Body of pancreas (tissue), 4 donors: ENCODE measurements around the gene ZNF35. TPM values are rescaled to one million over a fixed set of nuclear protein-coding genes. Genes with fewer than 3 reads are reported as not detected.
"Not testable (repeated sequence)": the region's sequence is repeated elsewhere in the genome, so short reads cannot be mapped to it uniquely, and the experiment has no call there.

Source experiments
- ATAC-seq: fragments of 150-250 bp; one replicate; pipeline ENCODE4 v1.9.1; 2016
- DNase-seq, 4 donors: peaks; one replicate each; pipeline ENCODE4 v3.0.0-alpha.2; 2019
- H3K27ac ChIP-seq, 4 donors: fragments of 200-600 bp; sonication (generic); 1 replicate in 3 of 4; 2 replicates in 1 of 4; pipeline versions ENCODE4 v1.5.1 to v1.6.1; 2016 to 2019; ENCODE audit warnings: mild to moderate bottlenecking in 1 of 4, mixed read lengths in 1 of 4, moderate library complexity in 1 of 4
- H3K27me3 ChIP-seq, 2 donors: fragments of 200-600 bp; sonication (generic); one replicate each; pipeline ENCODE4 v1.6.0; 2016; ENCODE audit warnings: mild to moderate bottlenecking in 1 of 2
- H3K36me3 ChIP-seq, 2 donors: fragments of 200-600 bp; sonication (generic); replicated peaks in 1 of 2; 2 replicates each; pipeline ENCODE4 v1.5.1; 2016; ENCODE audit warnings: low read depth in 2 of 2; ENCODE audit not compliant: insufficient read depth in 1 of 2
- H3K4me1 ChIP-seq: fragments of 200-600 bp; sonication (generic); one replicate; pipeline ENCODE4 v1.6.0; 2016
- H3K4me3 ChIP-seq, 2 donors: fragments of 200-600 bp; sonication (generic); 1 replicate in 1 of 2; 2 replicates in 1 of 2; pipeline ENCODE4 v1.5.1; 2016 to 2019
- H3K9me3 ChIP-seq, 3 donors: fragments of 200-600 bp; sonication (generic); 1 replicate in 2 of 3; 2 replicates in 1 of 3; pipeline ENCODE4 v1.5.1; 2016
- POLR2A ChIP-seq, 3 donors: fragments of 450-650 bp; IDR thresholded peaks; one replicate each; pipeline ENCODE4 v1.6.1; 2016; ENCODE audit warnings: antibody characterized with exemption in 3 of 3, mild to moderate bottlenecking in 2 of 3
- WGBS, 2 donors: methylation state at CpG; one replicate each; pipeline ENCODE4 v1.1.5; 2017; 5-methylcytosine and 5-hydroxymethylcytosine counted together
- intact Hi-C: fragments of 100-400 bp; cut with DNase I; formaldehyde crosslinking; loops from one replicate; pipeline ENCODE4 v1.15.1; 2023
- total RNA-seq, 2 donors: library from RNA; depleted of rRNA; stranded (reverse); fragments of >200 nt; gene quantifications; one replicate each; pipeline ENCODE4 v1.1.0, GENCODE V29; 2016
- TF ChIP-seq, protein P1 (sequence below), 7 experiments: fragments of 450-650 bp in 4 of 7; fragments of 200-600 bp in 3 of 7; sonication (generic) in 3 of 7; IDR thresholded peaks; one replicate each; pipeline ENCODE4 v1.5.1; 2016 to 2019; ENCODE audit warnings: antibody characterized with exemption in 7 of 7

Gene ZNF35
- total RNA-seq, 2 donors from 2014 or later, result 3.1 to 7.9 TPM

DNA sequence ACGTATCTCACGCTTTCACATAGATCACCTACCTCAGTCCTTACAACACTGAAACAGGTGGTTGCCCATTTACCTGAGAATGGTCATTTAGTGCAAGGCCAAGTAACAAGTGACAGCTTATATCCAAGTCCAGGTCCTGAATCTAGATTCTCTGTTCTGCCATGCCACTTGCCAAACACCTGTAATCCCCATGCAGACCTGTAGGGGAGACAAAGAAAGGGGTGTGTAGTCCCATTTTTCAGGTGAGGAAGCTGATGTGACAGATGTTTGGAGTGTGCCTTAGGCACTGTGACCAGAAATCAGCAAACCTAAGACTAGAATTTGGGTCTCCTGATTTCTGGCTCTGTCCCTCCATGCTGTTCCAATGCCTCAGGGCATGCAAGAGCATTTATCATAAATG lies 12.7 kb downstream of the ZNF35 start:
- ATAC-seq (no peak), DNase-seq (no peak)
- H3K4me1 ChIP-seq, result no peaks in the 10 kb centered on the region
- no peak overlapping the region for H3K27ac ChIP-seq
- TF ChIP-seq, protein P1, sequence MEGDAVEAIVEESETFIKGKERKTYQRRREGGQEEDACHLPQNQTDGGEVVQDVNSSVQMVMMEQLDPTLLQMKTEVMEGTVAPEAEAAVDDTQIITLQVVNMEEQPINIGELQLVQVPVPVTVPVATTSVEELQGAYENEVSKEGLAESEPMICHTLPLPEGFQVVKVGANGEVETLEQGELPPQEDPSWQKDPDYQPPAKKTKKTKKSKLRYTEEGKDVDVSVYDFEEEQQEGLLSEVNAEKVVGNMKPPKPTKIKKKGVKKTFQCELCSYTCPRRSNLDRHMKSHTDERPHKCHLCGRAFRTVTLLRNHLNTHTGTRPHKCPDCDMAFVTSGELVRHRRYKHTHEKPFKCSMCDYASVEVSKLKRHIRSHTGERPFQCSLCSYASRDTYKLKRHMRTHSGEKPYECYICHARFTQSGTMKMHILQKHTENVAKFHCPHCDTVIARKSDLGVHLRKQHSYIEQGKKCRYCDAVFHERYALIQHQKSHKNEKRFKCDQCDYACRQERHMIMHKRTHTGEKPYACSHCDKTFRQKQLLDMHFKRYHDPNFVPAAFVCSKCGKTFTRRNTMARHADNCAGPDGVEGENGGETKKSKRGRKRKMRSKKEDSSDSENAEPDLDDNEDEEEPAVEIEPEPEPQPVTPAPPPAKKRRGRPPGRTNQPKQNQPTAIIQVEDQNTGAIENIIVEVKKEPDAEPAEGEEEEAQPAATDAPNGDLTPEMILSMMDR (IDR thresholded peaks at IDR 0.05), result no peak
- no peak for TF ChIP-seq POLR2A (IDR thresholded peaks at IDR 0.05)
- no peak overlapping the region for H3K4me3 ChIP-seq
- intact Hi-C loops, result no loop called here
- peaks cover 7 to 26% of the 10 kb centered on the region in 2 donors for H3K36me3 ChIP-seq
- H3K9me3 ChIP-seq, result no peaks in the 10 kb centered on the region
- 94 to 95% methylated on average over 2 of the region's 2 CpGs for WGBS, 2 donors
- no peaks in the 10 kb centered on the region for H3K27me3 ChIP-seq

DNA sequence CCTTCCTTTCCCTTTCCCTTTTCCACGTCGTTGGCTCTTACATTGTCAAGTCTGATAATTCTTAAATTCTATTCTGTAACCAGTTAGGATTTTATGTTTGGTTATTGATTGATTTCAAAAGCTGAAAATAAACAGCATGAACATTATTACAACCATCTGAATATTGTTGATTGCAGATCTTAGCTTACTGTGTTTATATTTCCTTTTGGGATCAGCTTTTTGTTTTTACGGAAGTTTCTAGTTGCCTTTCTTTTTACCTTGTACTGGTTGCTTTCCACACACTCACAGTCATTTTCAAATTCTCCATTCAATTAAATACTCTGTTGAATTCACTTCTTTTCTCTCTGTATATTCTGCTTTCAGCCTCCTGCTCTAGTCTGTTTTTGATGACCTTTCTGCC lies 16.6 kb downstream of the ZNF35 start:
- ATAC-seq (no peak), DNase-seq (no peak)
- Histone ChIP-seq H3K36me3 (no peaks in the 10 kb centered on the region), H3K4me3 (no peak overlapping the region), H3K27me3 (no peaks in the 10 kb centered on the region), H3K27ac (no peak overlapping the region), H3K4me1 (no peaks in the 10 kb centered on the region), H3K9me3 (no peaks in the 10 kb centered on the region)
- intact Hi-C loops, result no loop called here
- 91 to 92% methylated on average over 3 of the region's 3 CpGs for WGBS, 2 donors
- TF ChIP-seq, protein P1 (IDR thresholded peaks at IDR 0.05), result no peak
- no peak for TF ChIP-seq POLR2A (IDR thresholded peaks at IDR 0.05)

DNA sequence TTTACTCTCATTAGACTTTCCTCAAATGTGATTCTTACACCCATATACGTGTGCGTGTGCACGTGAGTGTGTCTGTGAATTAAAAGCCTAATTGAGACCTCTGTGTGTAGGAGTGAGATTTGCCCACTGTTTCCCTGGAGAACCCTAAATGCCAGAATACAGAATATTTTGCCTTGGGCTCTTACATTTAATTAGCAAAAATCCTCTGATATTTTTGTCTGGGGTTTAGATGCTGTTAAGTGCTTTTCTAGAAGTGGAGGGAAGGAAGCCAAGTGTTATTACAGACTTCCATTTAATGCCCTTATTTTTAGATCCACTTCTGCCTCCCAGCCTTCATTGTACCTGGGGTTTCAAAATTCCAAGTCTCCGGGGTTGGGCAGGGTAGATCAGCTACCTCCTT lies 17.8 kb downstream of the ZNF35 start:
- H3K36me3 ChIP-seq, result no peaks in the 10 kb centered on the region
- no peak overlapping the region for H3K27ac ChIP-seq
- H3K4me3 ChIP-seq, result no peak overlapping the region
- ATAC-seq (no peak), DNase-seq (no peak)
- no peaks in the 10 kb centered on the region for H3K27me3 ChIP-seq
- no peak for TF ChIP-seq POLR2A (IDR thresholded peaks at IDR 0.05)
- TF ChIP-seq, protein P1 (IDR thresholded peaks at IDR 0.05), result no peak
- 93 to 96% methylated on average over 4 of the region's 4 CpGs for WGBS, 2 donors
- intact Hi-C loops, result no loop called here
- no peaks in the 10 kb centered on the region for H3K9me3 ChIP-seq
- H3K4me1 ChIP-seq, result no peaks in the 10 kb centered on the region

DNA sequence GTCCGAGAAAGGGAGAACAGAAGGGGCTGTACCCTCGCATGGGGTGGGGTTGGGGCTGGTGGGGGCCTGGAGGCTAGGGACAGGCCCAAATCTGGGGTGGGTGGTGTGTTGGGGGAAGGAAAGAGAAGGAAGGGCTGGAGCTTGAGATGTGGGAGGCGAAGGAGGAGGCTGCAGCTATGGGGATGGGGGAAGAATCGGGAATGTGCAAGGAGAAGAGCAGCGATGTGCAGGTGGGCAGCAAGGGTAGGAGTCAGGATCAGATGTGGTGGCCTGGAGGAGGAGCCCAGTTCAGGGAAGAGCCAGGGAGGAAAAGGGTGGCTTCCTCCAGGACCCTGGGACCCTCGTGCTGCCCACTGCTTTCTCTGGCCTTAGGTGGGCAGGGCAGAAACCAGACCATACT lies 21.2 kb downstream of the ZNF35 start:
- no peaks in the 10 kb centered on the region for H3K36me3 ChIP-seq
- ATAC-seq (no peak), DNase-seq (no peak)
- no peaks in the 10 kb centered on the region for H3K9me3 ChIP-seq
- H3K4me3 ChIP-seq, result no peak overlapping the region
- WGBS, 2 donors, result 85 to 87% methylated on average over 6 of the region's 6 CpGs
- no peaks in the 10 kb centered on the region for H3K27me3 ChIP-seq
- H3K27ac ChIP-seq, result no peak overlapping the region
- intact Hi-C loops, result no loop called here
- TF ChIP-seq, protein P1 (IDR thresholded peaks at IDR 0.05), result no peak
- TF ChIP-seq POLR2A (IDR thresholded peaks at IDR 0.05), result no peak
- no peaks in the 10 kb centered on the region for H3K4me1 ChIP-seq

DNA sequence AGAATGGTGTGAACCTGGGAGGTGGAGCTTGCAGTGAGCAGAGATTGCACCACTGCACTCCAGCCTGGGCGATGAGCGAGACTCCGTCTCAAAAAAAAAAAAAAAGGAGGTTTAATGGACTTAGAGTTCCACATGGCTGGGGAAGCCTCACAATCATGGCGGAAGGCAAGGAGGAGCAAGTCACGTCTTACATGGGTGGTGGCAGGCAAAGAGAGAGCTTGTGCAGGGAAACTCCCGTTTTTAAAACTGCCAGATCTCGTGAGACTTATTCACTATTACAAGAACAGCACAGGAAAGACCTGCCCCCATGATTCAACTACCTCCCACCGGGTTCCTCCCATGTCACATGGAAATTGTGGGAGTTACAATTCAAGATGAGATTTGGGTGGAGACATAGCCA lies 24.9 kb downstream of the ZNF35 start:
- intact Hi-C loops, H3K4me3 ChIP-seq, DNase-seq, H3K36me3 ChIP-seq, H3K9me3 ChIP-seq, H3K27me3 ChIP-seq, H3K27ac ChIP-seq, H3K4me1 ChIP-seq, ATAC-seq: not testable (repeated sequence)
- WGBS, 2 donors, result 87 to 97% methylated on average over 8 of the region's 8 CpGs
